GM12892 (cell line): ENCODE data around the gene GRIA1.

Experiments
- DNase-seq: peaks from one replicate; pipeline ENCODE4 v3.0.0; 2011; ENCODE audit not compliant: insufficient read length
- FAIRE-seq: peaks from 2 replicates; lab custom pipeline; 2011; peaks lifted over from hg19 to GRCh38; lab: Jason Lieb, UNC
- POLR2A ChIP-seq: IDR thresholded peaks from 2 replicates; pipeline ENCODE4 v1.6.1; 2011; ENCODE audit warnings: low read depth, low read length, control low read depth
- POLR2AphosphoS5 ChIP-seq: IDR thresholded peaks from 2 replicates; pipeline ENCODE4 v1.6.1; 2011; ENCODE audit warnings: low read depth, low read length, control low read depth
- TAF1 ChIP-seq: IDR thresholded peaks from 2 replicates; pipeline ENCODE4 v1.6.1; 2011; ENCODE audit warnings: low read depth, mild to moderate bottlenecking, control low read depth, low read length, borderline replicate concordance

The GRIA1 gene

GRCh38 chr5:153654504-153655200, 164.2 kb downstream of the GRIA1 start:
- TF ChIP-seq TAF1 (no peak), POLR2A (no peak), POLR2AphosphoS5 (no peak)
- no peak for FAIRE-seq
- no peak for DNase-seq

GRCh38 chr5:153655201-153655510, 164.7 kb downstream of the GRIA1 start:
- no peak for DNase-seq
- FAIRE-seq, result no peak
- TF ChIP-seq TAF1 (no peak), POLR2A (no peak), POLR2AphosphoS5 (no peak)

GRCh38 chr5:153658149-153658548, 167.7 kb downstream of the GRIA1 start:
- no peak for DNase-seq
- TF ChIP-seq POLR2A (no peak), TAF1 (no peak), POLR2AphosphoS5 (no peak)
- FAIRE-seq, result no peak

GRCh38 chr5:153658606-153659005, 168.1 kb downstream of the GRIA1 start:
- no peak for DNase-seq
- no peak for TF ChIP-seq POLR2A
- TF ChIP-seq POLR2AphosphoS5, result no peak
- TF ChIP-seq TAF1, result no peak
- no peak for FAIRE-seq

GRCh38 chr5:153659039-153659736, 168.7 kb downstream of the GRIA1 start:
- DNase-seq (no peak), FAIRE-seq (no peak)
- TF ChIP-seq TAF1 (no peak), POLR2AphosphoS5 (no peak)

GRCh38 chr5:153660919-153661318, 170.4 kb downstream of the GRIA1 start:
- no peak for TF ChIP-seq POLR2A
- no peak for TF ChIP-seq POLR2AphosphoS5
- no peak for TF ChIP-seq TAF1
- DNase-seq, result no peak
- no peak for FAIRE-seq

- TF ChIP-seq POLR2AphosphoS5, result no peak
- no peak for TF ChIP-seq POLR2A
- no peak for TF ChIP-seq TAF1
- FAIRE-seq (no peak), DNase-seq (no peak)
Observed at GRCh38 chr5:153661897-153662296, 171.4 kb downstream of the GRIA1 start.

- TF ChIP-seq POLR2A, result no peak
- no peak for TF ChIP-seq POLR2AphosphoS5
- TF ChIP-seq TAF1, result no peak
- FAIRE-seq (no peak), DNase-seq (no peak)
Observed at GRCh38 chr5:153670101-153670500, 179.6 kb downstream of the GRIA1 start.

- TF ChIP-seq TAF1, result no peak
- no peak for TF ChIP-seq POLR2AphosphoS5
- TF ChIP-seq POLR2A, result no peak
- DNase-seq (no peak), FAIRE-seq (no peak)
Observed at GRCh38 chr5:153671653-153672346, 181.3 kb downstream of the GRIA1 start.

GRCh38 chr5:153672347-153673090, 182.0 kb downstream of the GRIA1 start:
- no peak for FAIRE-seq
- TF ChIP-seq POLR2AphosphoS5, result no peak
- no peak for TF ChIP-seq TAF1
- no peak for TF ChIP-seq POLR2A
- no peak for DNase-seq

- TF ChIP-seq POLR2AphosphoS5 (no peak), TAF1 (no peak), POLR2A (no peak)
- FAIRE-seq (no peak), DNase-seq (no peak)
Observed at GRCh38 chr5:153674356-153674755, 183.9 kb downstream of the GRIA1 start.
